H9 (cell line): ENCODE measurements around the gene DNM2. TPM values are rescaled to one million over a fixed set of nuclear protein-coding genes. Genes with fewer than 3 reads are reported as not detected.
"Not testable (repeated sequence)": the region's sequence is repeated elsewhere in the genome, so short reads cannot be mapped to it uniquely, and the experiment has no call there.

Experiments used
- DNase-seq: peaks from one replicate; pipeline ENCODE4 v3.0.0-alpha.2; 2017
- H2AFZ ChIP-seq: one replicate; pipeline ENCODE4 v1.6.1; 2013; ENCODE audit warnings: mild to moderate bottlenecking, low read length, control low read depth, moderate library complexity
- H2AK5ac ChIP-seq: 2 replicates; pipeline ENCODE4 v1.6.1; 2013; ENCODE audit warnings: low read length, control low read depth, mixed read lengths; ENCODE audit not compliant: insufficient read length
- H2BK120ac ChIP-seq: one replicate; pipeline ENCODE4 v1.6.1; 2013; ENCODE audit warnings: low read depth, mild to moderate bottlenecking, low read length, control low read depth, inconsistent platforms; ENCODE audit not compliant: poor library complexity, severe bottlenecking
- H2BK12ac ChIP-seq: 2 replicates; pipeline ENCODE4 v1.6.1; 2013; ENCODE audit warnings: low read length, control low read depth, mixed read lengths, low read depth; ENCODE audit not compliant: insufficient read length
- H2BK15ac ChIP-seq: 2 replicates; pipeline ENCODE4 v1.6.1; 2013; ENCODE audit warnings: low read depth, low read length, control low read depth
- H2BK20ac ChIP-seq: one replicate; pipeline ENCODE4 v1.6.1; 2013; ENCODE audit warnings: low read depth, mild to moderate bottlenecking, low read length, control low read depth, inconsistent platforms; ENCODE audit not compliant: poor library complexity, severe bottlenecking
- H2BK5ac ChIP-seq: 2 replicates; pipeline ENCODE4 v1.6.1; 2013; ENCODE audit warnings: low read length, control low read depth, mixed read lengths; ENCODE audit not compliant: insufficient read length
- H3K14ac ChIP-seq: 2 replicates; pipeline ENCODE4 v1.6.1; 2013; ENCODE audit warnings: low read length, control low read depth; ENCODE audit not compliant: insufficient read depth
- H3K18ac ChIP-seq: 2 replicates; pipeline ENCODE4 v1.6.1; 2013; ENCODE audit warnings: low read depth, mild to moderate bottlenecking, mixed read lengths, low read length, control low read depth; ENCODE audit not compliant: insufficient read length
- H3K23ac ChIP-seq: 2 replicates; pipeline ENCODE4 v1.6.1; 2013; ENCODE audit warnings: low read length, control low read depth, mixed read lengths, low read depth; ENCODE audit not compliant: insufficient read length
- H3K23me2 ChIP-seq: 2 replicates; pipeline ENCODE4 v1.6.1; 2013; ENCODE audit warnings: low read depth, mild to moderate bottlenecking, mixed read lengths, low read length, control low read depth; ENCODE audit not compliant: insufficient read length, poor library complexity, severe bottlenecking
- H3K27ac ChIP-seq: 2 replicates; pipeline ENCODE4 v1.5.1; 2013; ENCODE audit warnings: low read length, control low read depth, mixed read lengths, low read depth; ENCODE audit not compliant: insufficient read length
- H3K27me3 ChIP-seq: 2 replicates; pipeline ENCODE4 v1.6.1; 2013; ENCODE audit warnings: low read length, control low read depth, inconsistent platforms; ENCODE audit not compliant: insufficient read depth
- H3K4ac ChIP-seq: 2 replicates; pipeline ENCODE4 v1.6.1; 2013; ENCODE audit warnings: low read depth, mild to moderate bottlenecking, control low read depth, inconsistent platforms, low read length, moderate library complexity
- H3K4me1 ChIP-seq: 2 replicates; pipeline ENCODE4 v1.6.1; 2013; ENCODE audit warnings: low read length, control low read depth, inconsistent platforms; ENCODE audit not compliant: insufficient read depth
- H3K4me2 ChIP-seq: 2 replicates; pipeline ENCODE4 v1.6.1; 2013; ENCODE audit warnings: low read length, control low read depth, mixed read lengths; ENCODE audit not compliant: insufficient read length, insufficient read depth
- H3K56ac ChIP-seq: 2 replicates; pipeline ENCODE4 v1.6.1; 2013; ENCODE audit warnings: low read depth, mild to moderate bottlenecking, mixed read lengths, low read length, control low read depth; ENCODE audit not compliant: insufficient read length
- H3K79me1 ChIP-seq: 2 replicates; pipeline ENCODE4 v1.6.1; 2013; ENCODE audit warnings: low read depth, mild to moderate bottlenecking, moderate library complexity, low read length, control low read depth, inconsistent platforms; ENCODE audit not compliant: insufficient read depth, poor library complexity, severe bottlenecking
- H3K79me2 ChIP-seq: 2 replicates; pipeline ENCODE4 v1.6.1; 2013; ENCODE audit warnings: low read length, control low read depth, inconsistent platforms; ENCODE audit not compliant: insufficient read depth
- H3K9ac ChIP-seq: 2 replicates; pipeline ENCODE4 v1.6.1; 2013; ENCODE audit warnings: low read length, control low read depth, mixed read lengths; ENCODE audit not compliant: insufficient read length; ENCODE audit errors: extremely low read depth
- H3K9me3 ChIP-seq: one replicate; pipeline ENCODE4 v1.6.1; 2013; ENCODE audit warnings: low read depth, low read length, inconsistent platforms; ENCODE audit not compliant: control insufficient read depth
- H3T11ph ChIP-seq: one replicate; pipeline ENCODE4 v1.6.1; 2013; ENCODE audit warnings: mild to moderate bottlenecking, low read length, control low read depth, inconsistent platforms
- H4K20me1 ChIP-seq: one replicate; pipeline ENCODE4 v1.6.1; 2013; ENCODE audit not compliant: control insufficient read depth, insufficient read length, insufficient read depth
- H4K5ac ChIP-seq: 2 replicates; pipeline ENCODE4 v1.6.1; 2013; ENCODE audit warnings: low read depth, mild to moderate bottlenecking, mixed read lengths, low read length, control low read depth; ENCODE audit not compliant: insufficient read length
- H4K8ac ChIP-seq: replicated peaks from 2 replicates; pipeline ENCODE4 v1.6.1; 2013; ENCODE audit warnings: low read length, control low read depth, mixed read lengths, low read depth; ENCODE audit not compliant: insufficient read length
- H4K91ac ChIP-seq: 2 replicates; pipeline ENCODE4 v1.6.1; 2013; ENCODE audit warnings: low read depth, mild to moderate bottlenecking, moderate library complexity, mixed read lengths, low read length, control low read depth; ENCODE audit not compliant: insufficient read length
- H3K27ac Mint-ChIP-seq, 3 experiments: 2 replicates in 2 of 3; 3 replicates in 1 of 3; pipeline ENCODE4 v1.8.0; 2020 to 2021; ENCODE audit warnings: mixed read lengths in 3 of 3, mild to moderate bottlenecking in 1 of 3, moderate library complexity in 1 of 3
- H3K27me3 Mint-ChIP-seq: 2 replicates; pipeline ENCODE4 v1.8.0; 2021; ENCODE audit warnings: low read depth, mild to moderate bottlenecking, moderate library complexity, mixed read lengths
- H3K36me3 Mint-ChIP-seq, 3 experiments: 2 replicates in 2 of 3; 3 replicates in 1 of 3; pipeline ENCODE4 v1.8.0; 2020 to 2021; ENCODE audit warnings: low read depth in 3 of 3, mixed read lengths in 3 of 3; ENCODE audit not compliant: insufficient read depth in 1 of 3
- H3K4me1 Mint-ChIP-seq, 2 experiments: 2 replicates each; pipeline ENCODE4 v1.8.0; 2020; ENCODE audit warnings: mixed read lengths in 2 of 2
- H3K4me3 Mint-ChIP-seq, 2 experiments: 2 replicates in 1 of 2; 3 replicates in 1 of 2; pipeline ENCODE4 v1.8.0; 2020 to 2021; ENCODE audit warnings: mild to moderate bottlenecking in 2 of 2, mixed read lengths in 2 of 2, moderate library complexity in 1 of 2
- H3K9me3 Mint-ChIP-seq, 2 experiments: 2 replicates in 1 of 2; 3 replicates in 1 of 2; pipeline ENCODE4 v1.8.0; 2020; ENCODE audit warnings: mild to moderate bottlenecking in 2 of 2, mixed read lengths in 2 of 2, moderate library complexity in 1 of 2
- WGBS: extraction: QIAGEN DNeasy Blood & Tissue Kit; methylation state at CpG from one replicate; pipeline ENCODE4 v1.1.7; 2013; ENCODE audit warnings: missing lambda C conversion rate, low lambda C conversion rate, mixed read lengths; ENCODE audit not compliant: insufficient read length; ENCODE audit errors: extremely low coverage; 5-methylcytosine and 5-hydroxymethylcytosine counted together
- total RNA-seq: library from RNA; stranded (reverse); gene quantifications from 2 replicates; pipeline ENCODE4 v1.2.1, GENCODE V29; 2021
- TF ChIP-seq, protein P1 (sequence below): fragments of 200-600 bp; sonication (generic); conservative IDR thresholded peaks from 3 replicates; pipeline ENCODE4 v1.8.0; 2021; ENCODE audit warnings: antibody characterized with exemption, mild to moderate bottlenecking

Gene DNM2
- total RNA-seq, 1 experiment from 2014 or later: 152 TPM

- H3K9ac ChIP-seq: no peak overlapping the region
- peaks cover 6% of the 10 kb centered on the region; the same call in 1 of the 2 replicates for H3K79me2 ChIP-seq
- H2BK15ac ChIP-seq: no peak overlapping the region
- peak overlapping the region; percentile 60 for H3K18ac ChIP-seq
- H4K5ac ChIP-seq: no peak overlapping the region
- H2BK12ac ChIP-seq: no peak overlapping the region
- H3K23ac ChIP-seq: no peak overlapping the region
- H3K4ac ChIP-seq: no peak overlapping the region
- H3K4me1 Mint-ChIP-seq: peaks cover 18 to 30% of the 10 kb centered on the region in 2 experiments
- DNase-seq: no peak
- H2AFZ ChIP-seq: no peak overlapping the region
- H2AK5ac ChIP-seq: no peak overlapping the region
- H2BK20ac ChIP-seq: no peak overlapping the region
- no peak overlapping the region; the same call in 1 of the 2 replicates for H3K14ac ChIP-seq
- peak overlapping the region in 1 of 3 experiments; percentile 36; a peak in 1 of 7 replicates for H3K27ac Mint-ChIP-seq
- H3K79me1 ChIP-seq: no peaks in the 10 kb centered on the region
- no peak overlapping the region for H4K8ac ChIP-seq
- TF ChIP-seq, protein P1, sequence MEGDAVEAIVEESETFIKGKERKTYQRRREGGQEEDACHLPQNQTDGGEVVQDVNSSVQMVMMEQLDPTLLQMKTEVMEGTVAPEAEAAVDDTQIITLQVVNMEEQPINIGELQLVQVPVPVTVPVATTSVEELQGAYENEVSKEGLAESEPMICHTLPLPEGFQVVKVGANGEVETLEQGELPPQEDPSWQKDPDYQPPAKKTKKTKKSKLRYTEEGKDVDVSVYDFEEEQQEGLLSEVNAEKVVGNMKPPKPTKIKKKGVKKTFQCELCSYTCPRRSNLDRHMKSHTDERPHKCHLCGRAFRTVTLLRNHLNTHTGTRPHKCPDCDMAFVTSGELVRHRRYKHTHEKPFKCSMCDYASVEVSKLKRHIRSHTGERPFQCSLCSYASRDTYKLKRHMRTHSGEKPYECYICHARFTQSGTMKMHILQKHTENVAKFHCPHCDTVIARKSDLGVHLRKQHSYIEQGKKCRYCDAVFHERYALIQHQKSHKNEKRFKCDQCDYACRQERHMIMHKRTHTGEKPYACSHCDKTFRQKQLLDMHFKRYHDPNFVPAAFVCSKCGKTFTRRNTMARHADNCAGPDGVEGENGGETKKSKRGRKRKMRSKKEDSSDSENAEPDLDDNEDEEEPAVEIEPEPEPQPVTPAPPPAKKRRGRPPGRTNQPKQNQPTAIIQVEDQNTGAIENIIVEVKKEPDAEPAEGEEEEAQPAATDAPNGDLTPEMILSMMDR: no peak
- H3K27ac ChIP-seq: no peak overlapping the region
- H3K23me2 ChIP-seq: peaks cover 8% of the 10 kb centered on the region
- H3T11ph ChIP-seq: no peak overlapping the region
- no peaks in the 10 kb centered on the region for H3K27me3 ChIP-seq
- H3K9me3 Mint-ChIP-seq: no peaks in the 10 kb centered on the region
- no peaks in the 10 kb centered on the region for H4K20me1 ChIP-seq
- peaks cover 1 to 7% (median 2%) of the 10 kb centered on the region in 3 experiments; a peak in 4 of 7 replicates for H3K36me3 Mint-ChIP-seq
- no peak overlapping the region for H2BK5ac ChIP-seq
- WGBS: no CpG with 5 or more reads among the region's 10 CpGs
- no peaks in the 10 kb centered on the region for H3K27me3 Mint-ChIP-seq
- peaks cover 2% of the 10 kb centered on the region; the same call in 1 of the 2 replicates for H3K4me1 ChIP-seq
- H4K91ac ChIP-seq: no peak overlapping the region
- no peak overlapping the region; a peak in 1 of 5 replicates for H3K4me3 Mint-ChIP-seq
- H3K56ac ChIP-seq: no peak overlapping the region
- no peak overlapping the region for H3K4me2 ChIP-seq
- H2BK120ac ChIP-seq: no peak overlapping the region
- no peaks in the 10 kb centered on the region for H3K9me3 ChIP-seq
These were observed 151.1 kb downstream of the DNM2 start for GRCh38 chr19:10868872-10869547.

GRCh38 chr19:10869872-10870311 lies 152.0 kb downstream of the DNM2 start:
- not testable (repeated sequence) for H2BK120ac ChIP-seq, H3K18ac ChIP-seq, H4K8ac ChIP-seq, H2BK20ac ChIP-seq, DNase-seq, H3K79me1 ChIP-seq, H3K4ac ChIP-seq, H2BK12ac ChIP-seq, H2BK5ac ChIP-seq, H3K56ac ChIP-seq, H3K9ac ChIP-seq, H3K23me2 ChIP-seq, H3K9me3 Mint-ChIP-seq, H4K5ac ChIP-seq, H2BK15ac ChIP-seq, H4K20me1 ChIP-seq, H3K27ac ChIP-seq, H3K23ac ChIP-seq, H3K14ac ChIP-seq, H3K4me2 ChIP-seq, H3K27me3 ChIP-seq, H3K4me1 ChIP-seq, H2AK5ac ChIP-seq, H4K91ac ChIP-seq, H3T11ph ChIP-seq, H2AFZ ChIP-seq, H3K27me3 Mint-ChIP-seq, H3K9me3 ChIP-seq
- H3K79me2 ChIP-seq: peaks cover 12% of the 10 kb centered on the region; the same call in 1 of the 2 replicates
- Mint-ChIP-seq H3K36me3 (peaks cover 1 to 11% (median 4%) of the 10 kb centered on the region in 3 experiments; a peak in 4 of 7 replicates), H3K4me1 (peaks cover 12 to 22% of the 10 kb centered on the region in 2 experiments), H3K4me3 (peak overlapping the region; percentile 66 to 81), H3K27ac (peak overlapping the region; percentile 6 to 99 (median 53); a peak in 4 of 7 replicates)
- WGBS: no CpG with 5 or more reads among the region's 11 CpGs
